HG03342 (cell line): ENCODE measurements around the gene SLC12A8.

Experiments used
- ATAC-seq: cut with Tn5 transposase; IDR thresholded peaks from one replicate; pipeline ENCODE4 v1.9.1; 2021; ENCODE audit warnings: mild to moderate bottlenecking, moderate library complexity; ENCODE audit not compliant: unreplicated experiment

The SLC12A8 gene

DNA sequence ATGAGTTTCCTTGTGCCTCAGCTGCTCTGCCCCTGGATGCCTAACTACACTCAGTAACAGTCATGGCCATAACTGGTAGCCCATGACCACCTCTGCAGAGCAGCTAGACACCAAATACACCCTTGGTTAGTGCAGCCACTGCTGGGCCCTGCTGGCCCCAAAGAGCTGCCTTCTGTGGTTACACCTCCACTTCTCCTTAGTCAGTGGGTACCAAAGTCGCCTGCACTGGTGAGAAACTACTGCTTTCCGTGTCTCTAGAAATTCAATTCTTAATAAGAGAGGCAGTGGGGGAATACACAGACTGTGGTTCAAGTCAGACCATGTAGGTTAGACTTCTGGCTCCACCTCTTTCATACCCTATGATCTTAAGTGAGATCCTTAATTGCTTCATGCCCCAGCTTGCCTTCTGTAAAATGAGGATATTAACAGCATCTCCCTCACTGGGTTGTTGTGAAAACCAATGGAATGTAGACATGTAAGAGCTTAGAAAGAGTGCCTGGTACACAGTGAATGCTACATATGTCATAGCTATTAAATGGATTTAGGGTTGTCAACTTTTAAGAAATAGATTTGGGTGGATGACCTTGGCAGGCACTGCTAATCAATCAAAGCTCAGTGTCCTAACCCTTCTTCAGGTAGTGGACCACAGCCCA lies 174.9 kb downstream of the SLC12A8 start:
- ATAC-seq, result no peak

DNA sequence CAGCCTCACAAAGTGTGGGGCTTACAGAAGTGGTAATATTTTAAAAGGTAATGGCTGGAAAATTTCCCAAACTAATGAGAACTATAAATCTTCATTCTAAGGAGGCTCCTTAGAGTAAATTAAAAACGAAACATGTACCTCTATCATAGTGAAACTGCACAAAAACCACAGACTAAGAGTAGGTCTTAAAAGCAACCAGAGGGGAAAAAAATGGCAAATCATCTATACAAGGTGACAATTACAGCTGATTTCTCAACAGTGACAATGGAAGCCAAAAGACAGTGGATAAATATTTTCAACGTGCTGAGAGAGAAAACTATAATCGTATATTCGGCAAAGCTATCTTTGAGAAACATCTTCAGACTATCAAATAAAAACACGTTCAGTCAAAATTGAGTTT lies 177.3 kb downstream of the SLC12A8 start:
- ATAC-seq, result peak; percentile 80

DNA sequence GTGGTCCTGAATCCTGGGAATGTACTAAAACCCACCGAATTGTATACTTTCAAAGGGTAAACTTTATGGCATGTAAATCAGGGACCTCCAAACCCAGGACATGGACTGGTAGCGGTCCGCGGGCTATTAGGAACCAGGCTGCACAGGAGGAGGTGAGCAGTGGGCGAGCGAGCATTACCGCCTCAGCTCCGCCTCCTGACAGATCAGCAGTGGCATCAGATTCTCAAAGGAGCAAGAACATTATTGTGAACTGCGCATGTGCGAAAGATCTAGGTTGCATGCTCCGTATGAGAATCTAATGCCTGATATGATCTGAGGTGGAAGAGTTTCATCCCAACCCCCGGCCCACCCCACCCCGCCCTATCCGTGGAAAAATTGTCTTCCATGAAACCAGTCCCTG lies 178.9 kb downstream of the SLC12A8 start:
- ATAC-seq, result no peak

DNA sequence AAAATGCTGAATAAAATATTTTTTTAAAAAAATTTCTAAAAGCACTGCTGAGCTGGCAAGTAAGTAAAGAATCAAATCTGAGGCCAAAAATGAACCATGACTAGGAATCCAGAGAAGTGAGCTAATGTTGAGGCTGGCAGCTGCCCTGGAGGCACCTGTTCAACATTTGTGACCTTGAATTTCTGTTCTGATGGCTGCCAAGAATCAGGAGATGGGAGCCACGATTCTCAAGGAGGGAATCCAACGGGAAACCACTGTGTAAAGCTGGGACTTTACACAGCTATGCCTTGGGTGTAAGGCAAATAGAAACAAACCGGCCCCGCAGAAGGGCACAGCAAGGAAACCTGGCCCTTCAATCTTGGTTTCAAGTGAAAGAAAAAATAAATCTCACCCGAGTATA lies 179.4 kb downstream of the SLC12A8 start:
- ATAC-seq, result no peak

DNA sequence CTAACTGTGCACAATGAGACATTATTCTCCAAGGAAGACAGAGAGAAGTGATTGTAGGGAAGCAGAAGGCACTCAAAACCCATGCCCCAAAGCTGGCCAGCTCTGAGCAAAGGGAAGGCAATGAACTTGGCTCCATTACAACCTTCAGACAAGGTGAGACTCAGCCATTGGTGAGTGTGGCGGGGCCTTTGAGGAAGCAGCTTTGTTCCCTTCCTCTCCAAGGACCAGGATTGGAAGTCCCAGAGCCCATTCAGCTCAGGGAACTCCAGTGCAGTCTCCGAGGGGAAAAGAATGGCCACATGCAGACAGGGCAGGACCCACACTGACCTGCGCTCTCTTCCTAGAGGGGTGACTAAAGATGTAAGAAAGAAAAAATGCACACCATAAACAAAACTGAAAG lies 179.9 kb downstream of the SLC12A8 start:
- no peak for ATAC-seq
